GM23338 (cell line): ENCODE data around the gene HPD. TPM values are rescaled to one million over a fixed set of nuclear protein-coding genes. Genes with fewer than 3 reads are reported as not detected.

ENCODE experiments used
- ATAC-seq: fragments of 200-7000 bp; cut with Tn5 transposase; 3 replicates; pipeline ENCODE4 v1.9.1; 2020
- DNase-seq: peaks from one replicate; pipeline ENCODE4 v3.0.0-alpha.2; 2015; ENCODE audit warnings: low spot score
- H2AFZ ChIP-seq: fragments of 200-600 bp; sonication (generic); 2 replicates; pipeline ENCODE4 v1.8.0; 2016; ENCODE audit warnings: antibody characterized with exemption, mild to moderate bottlenecking, moderate library complexity
- H3F3A ChIP-seq: fragments of 200-600 bp; sonication (generic); replicated peaks from 2 replicates; pipeline ENCODE4 v1.8.0; 2017; ENCODE audit warnings: antibody characterized with exemption, mixed run types, low read depth
- H3K27ac ChIP-seq: fragments of 200-600 bp; sonication (generic); 2 replicates; pipeline ENCODE4 v1.6.1; 2016; ENCODE audit warnings: low read depth
- H3K27me3 ChIP-seq: fragments of 200-600 bp; sonication (generic); 2 replicates; pipeline ENCODE4 v1.8.0; 2016; ENCODE audit warnings: mild to moderate bottlenecking, mixed run types, moderate library complexity; ENCODE audit not compliant: insufficient read depth
- H3K36me3 ChIP-seq: fragments of 200-600 bp; sonication (generic); 2 replicates; pipeline ENCODE4 v1.8.0; 2016; ENCODE audit warnings: mild to moderate bottlenecking; ENCODE audit not compliant: insufficient read depth
- H3K4me1 ChIP-seq: fragments of 200-600 bp; sonication (generic); 2 replicates; pipeline ENCODE4 v1.8.0; 2016; ENCODE audit warnings: mild to moderate bottlenecking, moderate library complexity; ENCODE audit not compliant: insufficient read depth
- H3K4me2 ChIP-seq: fragments of 200-600 bp; sonication (generic); 2 replicates; pipeline ENCODE4 v1.7.1; 2017; ENCODE audit warnings: mixed run types
- H3K4me3 ChIP-seq: fragments of 200-600 bp; sonication (generic); 2 replicates; pipeline ENCODE4 v1.6.1; 2016; ENCODE audit warnings: mixed run types
- H3K79me2 ChIP-seq: fragments of 200-600 bp; sonication (generic); replicated peaks from 2 replicates; pipeline ENCODE4 v1.8.0; 2017; ENCODE audit warnings: mild to moderate bottlenecking; ENCODE audit not compliant: insufficient read depth
- H3K9me2 ChIP-seq: fragments of 200-600 bp; sonication (generic); 2 replicates; pipeline ENCODE4 v1.8.0; 2017; ENCODE audit not compliant: insufficient read depth
- H4K20me1 ChIP-seq: fragments of 200-600 bp; sonication (generic); replicated peaks from 2 replicates; pipeline ENCODE4 v1.8.0; 2017; ENCODE audit warnings: mild to moderate bottlenecking; ENCODE audit not compliant: insufficient read depth
- H3K27ac Mint-ChIP-seq: 2 replicates; pipeline ENCODE4 v1.8.0; 2020; ENCODE audit warnings: inconsistent platforms, mild to moderate bottlenecking, moderate library complexity, mixed read lengths
- H3K27me3 Mint-ChIP-seq: 3 replicates; pipeline ENCODE4 v1.8.0; 2022; ENCODE audit warnings: low read depth, mild to moderate bottlenecking, moderate library complexity, mixed read lengths, inconsistent platforms; ENCODE audit not compliant: insufficient read depth, poor library complexity
- H3K36me3 Mint-ChIP-seq: 3 replicates; pipeline ENCODE4 v1.8.0; 2021; ENCODE audit warnings: low read depth, mild to moderate bottlenecking, inconsistent platforms, moderate library complexity, mixed read lengths
- H3K4me1 Mint-ChIP-seq: 3 replicates; pipeline ENCODE4 v1.8.0; 2020; ENCODE audit warnings: mild to moderate bottlenecking, inconsistent platforms, mixed read lengths
- H3K4me3 Mint-ChIP-seq: 3 replicates; pipeline ENCODE4 v1.8.0; 2021; ENCODE audit warnings: moderate library complexity, mild to moderate bottlenecking, inconsistent platforms, mixed read lengths
- H3K9me3 Mint-ChIP-seq: 3 replicates; pipeline ENCODE4 v1.8.0; 2020; ENCODE audit warnings: moderate library complexity, mild to moderate bottlenecking, inconsistent platforms, mixed read lengths
- CREB1 ChIP-seq: fragments of 250-450 bp; sonication (Bioruptor Pico); IDR thresholded peaks from 2 replicates; pipeline ENCODE4 v1.5.0; 2020; ENCODE audit warnings: low read depth, mild to moderate bottlenecking, moderate library complexity
- ETS1 ChIP-seq: IDR thresholded peaks from 2 replicates; pipeline ENCODE4 v1.6.1; 2016; ENCODE audit warnings: antibody characterized with exemption
- JUNB ChIP-seq: IDR thresholded peaks from one replicate; pipeline ENCODE4 v1.6.1; 2016; ENCODE audit warnings: antibody characterized with exemption; ENCODE audit not compliant: unreplicated experiment
- NANOG ChIP-seq: IDR thresholded peaks from 2 replicates; pipeline ENCODE4 v1.6.1; 2016; ENCODE audit warnings: antibody characterized with exemption, borderline replicate concordance
- REST ChIP-seq: IDR thresholded peaks from one replicate; pipeline ENCODE4 v1.6.1; 2018; ENCODE audit warnings: antibody characterized with exemption; ENCODE audit not compliant: unreplicated experiment
- ZNF331 ChIP-seq: fragments of 250-450 bp; sonication (Bioruptor Pico); IDR thresholded peaks from 2 replicates; pipeline ENCODE4 v1.5.0; 2020; ENCODE audit warnings: low read depth, mild to moderate bottlenecking, moderate library complexity
- ZNF462 ChIP-seq: fragments of 250-450 bp; sonication (Bioruptor Pico); IDR thresholded peaks from 2 replicates; pipeline ENCODE4 v1.5.0; 2020; ENCODE audit warnings: mild to moderate bottlenecking, moderate library complexity
- polyA plus RNA-seq: library from polyadenylated mRNA; unstranded; fragments of >200 nt; fragmentation: Nextera tagmentation; extraction: Ambion mirVana; gene quantifications from 2 replicates; pipeline ENCODE4 v1.2.1, GENCODE V29; 2016
- total RNA-seq: library from RNA; depleted of rRNA; stranded (reverse); fragments of >200 nt; shearing (Covaris generic); gene quantifications from 2 replicates; pipeline ENCODE4 v1.2.3, GENCODE V29; 2014

Gene HPD
- total and polyA plus RNA-seq, 2 experiments from 2014 or later, result not detected

- TF ChIP-seq REST (no peak), JUNB (no peak), CREB1 (CRISPR knock-in tag) (no peak), NANOG (no peak), ZNF331 (CRISPR knock-in tag) (no peak)
These were observed 38.6 kb downstream of the HPD start (continued) for GRCh38 chr12:121820056-121820455.

GRCh38 chr12:121819212-121819949 is 39.3 kb downstream of the HPD start:
- peaks cover 43% of the 10 kb centered on the region for H3K36me3 Mint-ChIP-seq
- Histone ChIP-seq H3K4me1 (no peaks in the 10 kb centered on the region), H4K20me1 (peaks cover 5% of the 10 kb centered on the region), H3K9me2 (no peaks in the 10 kb centered on the region), H3K4me3 (no peak overlapping the region), H3K4me2 (no peak overlapping the region), H3K36me3 (peaks cover 3% of the 10 kb centered on the region; the same call in 1 of the 2 replicates), H3K27me3 (no peaks in the 10 kb centered on the region), H3K27ac (no peak overlapping the region), H2AFZ (no peak overlapping the region), H3F3A (0 out of 2 replicates have a peak, but pooled peaks cover 3% of the 10 kb centered on the region), H3K79me2 (no peaks in the 10 kb centered on the region)
- ATAC-seq, result no peak
- H3K27me3 Mint-ChIP-seq, result peaks cover 4% of the 10 kb centered on the region
- no peak for DNase-seq
- no peaks in the 10 kb centered on the region for H3K9me3 Mint-ChIP-seq
- H3K4me3 Mint-ChIP-seq, result no peak overlapping the region
- no peak overlapping the region for H3K27ac Mint-ChIP-seq
- H3K4me1 Mint-ChIP-seq, result no peaks in the 10 kb centered on the region
- TF ChIP-seq ETS1 (no peak), ZNF331 (CRISPR knock-in tag) (no peak), REST (no peak), ZNF462 (CRISPR knock-in tag) (no peak)
